Astrocyte of the cerebellum (primary cell): ENCODE measurements around the gene SYT9.

ENCODE experiments used
- DNase-seq: peaks from one replicate; pipeline ENCODE4 v3.0.0-alpha.2; 2011; ENCODE audit warnings: low read depth
- H3K4me3 ChIP-seq: 2 replicates; pipeline ENCODE4 v1.5.1; 2011; ENCODE audit warnings: mild to moderate bottlenecking, low read depth, low read length, moderate library complexity
- in situ Hi-C: cut with HindIII; loops from 2 replicates; pipeline ENCODE4 v1.10.0; 2017; ENCODE audit warnings: low sequenced_read_pairs
- TF ChIP-seq, protein P1 (sequence below): IDR thresholded peaks from 2 replicates; pipeline ENCODE4 v1.5.1; 2012; ENCODE audit warnings: low read length, low read depth, moderate library complexity, mild to moderate bottlenecking; ENCODE audit errors: missing control alignments

The SYT9 gene

DNA sequence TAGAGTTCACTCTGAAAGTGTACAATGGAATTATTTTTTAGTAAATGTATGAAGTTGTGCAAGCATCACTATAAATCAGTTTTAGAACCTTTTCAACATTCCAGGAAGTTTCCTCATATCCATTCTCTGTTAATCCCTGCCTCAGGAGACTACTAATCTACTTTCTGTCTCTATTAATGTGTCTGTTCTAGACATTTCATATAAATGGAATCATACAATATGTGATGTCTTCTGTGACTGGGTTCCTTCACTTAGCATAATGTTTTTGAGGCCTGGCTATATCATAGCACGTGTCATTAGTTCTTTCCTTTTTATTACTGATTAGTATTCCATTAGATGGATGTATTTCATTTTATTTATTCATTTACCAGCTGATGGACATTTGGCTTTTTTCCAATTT is 17.1 kb downstream of the SYT9 start:
- no peak for DNase-seq
- TF ChIP-seq, protein P1, sequence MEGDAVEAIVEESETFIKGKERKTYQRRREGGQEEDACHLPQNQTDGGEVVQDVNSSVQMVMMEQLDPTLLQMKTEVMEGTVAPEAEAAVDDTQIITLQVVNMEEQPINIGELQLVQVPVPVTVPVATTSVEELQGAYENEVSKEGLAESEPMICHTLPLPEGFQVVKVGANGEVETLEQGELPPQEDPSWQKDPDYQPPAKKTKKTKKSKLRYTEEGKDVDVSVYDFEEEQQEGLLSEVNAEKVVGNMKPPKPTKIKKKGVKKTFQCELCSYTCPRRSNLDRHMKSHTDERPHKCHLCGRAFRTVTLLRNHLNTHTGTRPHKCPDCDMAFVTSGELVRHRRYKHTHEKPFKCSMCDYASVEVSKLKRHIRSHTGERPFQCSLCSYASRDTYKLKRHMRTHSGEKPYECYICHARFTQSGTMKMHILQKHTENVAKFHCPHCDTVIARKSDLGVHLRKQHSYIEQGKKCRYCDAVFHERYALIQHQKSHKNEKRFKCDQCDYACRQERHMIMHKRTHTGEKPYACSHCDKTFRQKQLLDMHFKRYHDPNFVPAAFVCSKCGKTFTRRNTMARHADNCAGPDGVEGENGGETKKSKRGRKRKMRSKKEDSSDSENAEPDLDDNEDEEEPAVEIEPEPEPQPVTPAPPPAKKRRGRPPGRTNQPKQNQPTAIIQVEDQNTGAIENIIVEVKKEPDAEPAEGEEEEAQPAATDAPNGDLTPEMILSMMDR: no peak
- in situ Hi-C loops: no loop called here
- H3K4me3 ChIP-seq: no peak overlapping the region

GRCh38 chr11:7270233-7270865 is 18.6 kb downstream of the SYT9 start:
- in situ Hi-C loops: no loop called here
- TF ChIP-seq, protein P1: no peak
- H3K4me3 ChIP-seq: no peak overlapping the region
- DNase-seq: no peak

- TF ChIP-seq, protein P1: no peak
- in situ Hi-C loops: no loop called here
- no peak for DNase-seq
- H3K4me3 ChIP-seq: no peak overlapping the region
Observed at GRCh38 chr11:7272373-7272772, 20.7 kb downstream of the SYT9 start.

DNA sequence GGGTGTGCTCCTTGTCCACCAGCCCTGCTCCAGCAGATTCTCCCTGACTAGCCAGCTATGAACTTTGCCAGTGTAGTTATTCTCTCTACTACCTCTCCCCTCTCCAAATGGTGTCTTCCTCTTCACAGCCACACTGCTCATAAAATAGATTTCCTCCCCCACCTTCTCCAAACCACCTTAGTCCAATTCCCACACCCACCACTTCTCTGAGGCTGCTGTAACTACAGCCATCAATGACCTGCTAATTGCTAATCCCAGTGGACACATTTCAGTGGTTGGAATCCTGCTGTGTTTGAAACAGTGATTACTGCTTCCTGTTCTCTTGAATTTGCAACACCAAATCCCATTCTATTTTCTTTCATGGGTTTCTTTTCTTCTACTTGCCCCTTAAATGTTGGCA is 23.4 kb downstream of the SYT9 start:
- in situ Hi-C loops: loop anchor here (5.0 kb wide), 1 partner anchor 33 kb away; no protein-coding TSS in a partner anchor
- TF ChIP-seq, protein P1: no peak
- DNase-seq: no peak
- no peak overlapping the region for H3K4me3 ChIP-seq

- H3K4me3 ChIP-seq: no peak overlapping the region
Observed at GRCh38 chr11:7278314-7278917, 26.7 kb downstream of the SYT9 start.

DNA sequence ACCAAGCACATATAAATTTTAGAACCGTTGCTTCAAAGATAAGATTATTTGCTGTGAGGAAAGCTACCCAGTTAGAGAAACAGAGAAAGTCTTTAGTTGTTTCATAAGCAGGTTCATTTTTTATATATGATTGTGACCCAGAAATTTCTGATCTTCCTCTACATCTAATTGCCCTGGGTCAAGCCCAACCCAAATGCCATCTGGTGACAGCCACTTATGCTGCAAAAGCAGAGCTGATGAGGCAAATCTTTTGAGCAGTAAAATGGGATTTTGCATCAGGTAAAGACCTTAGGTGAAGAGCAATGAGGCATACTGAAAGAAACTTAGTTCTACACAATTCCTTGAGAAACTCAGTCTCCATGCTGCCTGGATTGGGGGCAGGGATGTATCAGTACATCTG is 28.0 kb downstream of the SYT9 start:
- in situ Hi-C loops: loop anchor here (5.0 kb wide), 1 partner anchor 37 kb away; no protein-coding TSS in a partner anchor
- DNase-seq: no peak
- TF ChIP-seq, protein P1: no peak
- H3K4me3 ChIP-seq: no peak overlapping the region

More at GRCh38 chr11:7278314-7278917, 26.7 kb downstream of the SYT9 start:
- DNase-seq: peak; percentile 12
- TF ChIP-seq, protein P1: peak; percentile 82
- in situ Hi-C loops: loop anchor here (5.0 kb wide), 1 partner anchor 36 kb away; no protein-coding TSS in a partner anchor
